NCI-H2196 treated with DMSO at 0.1 percent for 48 hours (cell line): ENCODE data around the gene ACVRL1.

ENCODE experiments used
- DNase-seq: peaks from one replicate; lab custom pipeline; 2025; ENCODE audit not compliant: unreplicated experiment; lab: John Stamatoyannopoulos, UW

Gene ACVRL1

GRCh38 chr12:51907083-51907855 is at the start of gene ACVRL1:
Gene ACVRL1 (plus strand): TSS chr12:51907504. CDS start chr12:51912475, 4,971 bp downstream.
- DNase-seq = no peak

- DNase-seq = no peak
These were observed 46.3 kb upstream of the ACVRL1 start for GRCh38 chr12:51860986-51861385.

- no peak for DNase-seq
These were observed 44.4 kb upstream of the ACVRL1 start for GRCh38 chr12:51862947-51863346.

- DNase-seq = no peak
These were observed 43.9 kb upstream of the ACVRL1 start for GRCh38 chr12:51863363-51863932.

GRCh38 chr12:51863933-51864832 is 43.1 kb upstream of the ACVRL1 start:
- DNase-seq = no peak

GRCh38 chr12:51864833-51865670 is 42.3 kb upstream of the ACVRL1 start:
- DNase-seq = no peak

GRCh38 chr12:51865757-51866270 is 41.5 kb upstream of the ACVRL1 start:
- no peak for DNase-seq

GRCh38 chr12:51866324-51866723 is 41.0 kb upstream of the ACVRL1 start:
- no peak for DNase-seq

GRCh38 chr12:51866762-51867161 is 40.5 kb upstream of the ACVRL1 start:
- no peak for DNase-seq

- DNase-seq = no peak
These were observed 39.9 kb upstream of the ACVRL1 start for GRCh38 chr12:51867371-51867770.

- no peak for DNase-seq
These were observed 39.4 kb upstream of the ACVRL1 start for GRCh38 chr12:51867796-51868428.

- no peak for DNase-seq
These were observed 38.3 kb upstream of the ACVRL1 start for GRCh38 chr12:51868821-51869495.

GRCh38 chr12:51869496-51869865 is 37.8 kb upstream of the ACVRL1 start:
- no peak for DNase-seq

GRCh38 chr12:51869931-51870330 is 37.4 kb upstream of the ACVRL1 start:
- no peak for DNase-seq

GRCh38 chr12:51870504-51870903 is 36.8 kb upstream of the ACVRL1 start:
- no peak for DNase-seq

- DNase-seq = no peak
These were observed 36.2 kb upstream of the ACVRL1 start for GRCh38 chr12:51871126-51871525.

GRCh38 chr12:51871918-51872688 is 35.2 kb upstream of the ACVRL1 start:
- DNase-seq = no peak

- no peak for DNase-seq
These were observed 34.7 kb upstream of the ACVRL1 start for GRCh38 chr12:51872689-51872981.
